Mesenchymal stem cell (in vitro differentiated cells and primary cell): ENCODE measurements around the gene LHX3.
A peak's percentile ranks its signal among the peaks of the same experiment; 100 is the strongest.

ENCODE experiments used
- DNase-seq: peaks from one replicate; pipeline ENCODE4 v3.0.0-alpha.2; 2013
- H2AFZ ChIP-seq: one replicate; pipeline ENCODE4 v1.6.1; 2013; ENCODE audit warnings: low read depth, mild to moderate bottlenecking, control low read depth, inconsistent platforms, low read length, moderate library complexity
- H2AK5ac ChIP-seq: 2 replicates; pipeline ENCODE4 v1.6.1; 2013; ENCODE audit warnings: low read length, moderate library complexity, mild to moderate bottlenecking, inconsistent platforms; ENCODE audit not compliant: severe bottlenecking
- H2BK120ac ChIP-seq: one replicate; pipeline ENCODE4 v1.6.1; 2013; ENCODE audit warnings: low read depth, mild to moderate bottlenecking, inconsistent platforms, low read length, moderate library complexity
- H2BK12ac ChIP-seq, 2 experiments: one replicate each; pipeline ENCODE4 v1.6.1; 2013; ENCODE audit warnings: inconsistent platforms in 2 of 2, low read length in 2 of 2, mild to moderate bottlenecking in 2 of 2, moderate library complexity in 2 of 2, control low read depth in 1 of 2
- H2BK15ac ChIP-seq: one replicate; pipeline ENCODE4 v1.6.1; 2013; ENCODE audit warnings: mild to moderate bottlenecking, low read depth, inconsistent platforms; ENCODE audit not compliant: poor library complexity, severe bottlenecking
- H2BK5ac ChIP-seq: 2 replicates; pipeline ENCODE4 v1.6.1; 2013; ENCODE audit warnings: low read depth, mild to moderate bottlenecking, low read length, control low read depth, inconsistent platforms; ENCODE audit not compliant: poor library complexity, severe bottlenecking
- H3K14ac ChIP-seq, 2 experiments: one replicate each; pipeline ENCODE4 v1.6.1; 2013; ENCODE audit warnings: inconsistent platforms in 2 of 2, low read length in 2 of 2, control low read depth in 1 of 2, mild to moderate bottlenecking in 1 of 2, moderate library complexity in 1 of 2
- H3K18ac ChIP-seq, 2 experiments: one replicate each; pipeline ENCODE4 v1.6.1; 2013; ENCODE audit warnings: inconsistent platforms in 2 of 2, low read length in 2 of 2, control low read depth in 1 of 2, low read depth in 1 of 2, mild to moderate bottlenecking in 1 of 2
- H3K23ac ChIP-seq, 2 experiments: one replicate each; pipeline ENCODE4 v1.6.1; 2013; ENCODE audit warnings: inconsistent platforms in 2 of 2, low read length in 2 of 2, mild to moderate bottlenecking in 2 of 2, moderate library complexity in 2 of 2, control low read depth in 1 of 2
- H3K27ac ChIP-seq: 2 replicates; pipeline ENCODE4 v1.5.1; 2013; ENCODE audit warnings: mild to moderate bottlenecking, moderate library complexity, low read length, control low read depth, inconsistent platforms; ENCODE audit not compliant: poor library complexity, severe bottlenecking
- H3K27me3 ChIP-seq, 2 experiments: 2 replicates each; pipeline versions ENCODE4 v1.6.1 to v1.7.0; 2013; ENCODE audit warnings: low read length in 2 of 2, mild to moderate bottlenecking in 2 of 2, moderate library complexity in 2 of 2, control low read depth in 1 of 2, inconsistent platforms in 1 of 2; ENCODE audit not compliant: control insufficient read depth in 1 of 2, insufficient read depth in 1 of 2
- H3K36me3 ChIP-seq, 2 experiments: 2 replicates each; pipeline versions ENCODE4 v1.6.1 to v1.7.0; 2013; ENCODE audit warnings: low read length in 2 of 2, control low read depth in 1 of 2, inconsistent platforms in 1 of 2, low read depth in 1 of 2, mild to moderate bottlenecking in 1 of 2; ENCODE audit not compliant: insufficient read depth in 2 of 2, control insufficient read depth in 1 of 2
- H3K4ac ChIP-seq, 2 experiments: one replicate each; pipeline ENCODE4 v1.6.1; 2013; ENCODE audit warnings: inconsistent platforms in 2 of 2, low read length in 2 of 2, mild to moderate bottlenecking in 2 of 2, moderate library complexity in 2 of 2, control low read depth in 1 of 2, low read depth in 1 of 2
- H3K4me1 ChIP-seq: 2 replicates; pipeline ENCODE4 v1.6.1; 2013; ENCODE audit warnings: low read depth, low read length, control low read depth; ENCODE audit not compliant: control insufficient read depth, insufficient read depth
- H3K4me2 ChIP-seq: 2 replicates; pipeline ENCODE4 v1.6.1; 2013; ENCODE audit warnings: low read length, mild to moderate bottlenecking, inconsistent platforms; ENCODE audit not compliant: poor library complexity, severe bottlenecking
- H3K4me3 ChIP-seq, 2 experiments: 2 replicates each; pipeline versions ENCODE4 v1.5.1 to v1.7.0; 2013; ENCODE audit warnings: low read length in 2 of 2, mild to moderate bottlenecking in 2 of 2, control low read depth in 1 of 2, low read depth in 1 of 2; ENCODE audit not compliant: insufficient read depth in 1 of 2
- H3K79me1 ChIP-seq: replicated peaks from 2 replicates; pipeline ENCODE4 v1.6.1; 2013; ENCODE audit warnings: mild to moderate bottlenecking, control low read depth, low read length, inconsistent platforms; ENCODE audit not compliant: poor library complexity, severe bottlenecking
- H3K9ac ChIP-seq: 2 replicates; pipeline ENCODE4 v1.7.0; 2013; ENCODE audit warnings: mild to moderate bottlenecking, low read length, moderate library complexity
- H3K9me3 ChIP-seq: 2 replicates; pipeline ENCODE4 v1.7.0; 2013; ENCODE audit warnings: mild to moderate bottlenecking, low read length; ENCODE audit not compliant: control insufficient read depth
- H4K8ac ChIP-seq: one replicate; pipeline ENCODE4 v1.6.1; 2013; ENCODE audit warnings: inconsistent platforms, mild to moderate bottlenecking, low read length, moderate library complexity
- H4K91ac ChIP-seq: one replicate; pipeline ENCODE4 v1.6.1; 2013; ENCODE audit warnings: mild to moderate bottlenecking, low read length, inconsistent platforms
- WGBS: methylation state at CpG from one replicate; pipeline ENCODE4 v1.1.7; 2013; ENCODE audit warnings: mixed read lengths; 5-methylcytosine and 5-hydroxymethylcytosine counted together

Gene LHX3

GRCh38 chr9:136155576-136155975 lies 49.4 kb downstream of the LHX3 start:
- Histone ChIP-seq H3K4me1 (peaks cover 8% of the 10 kb centered on the region), H3K27me3 (peaks cover 35 to 82% of the 10 kb centered on the region in 2 experiments), H2BK5ac (no peak overlapping the region), H3K36me3 (no peaks in the 10 kb centered on the region), H2BK120ac (no peak overlapping the region), H4K91ac (no peak overlapping the region), H2BK12ac (no peak overlapping the region), H2AK5ac (no peak overlapping the region), H3K9me3 (no peaks in the 10 kb centered on the region), H3K9ac (no peak overlapping the region), H3K23ac (no peak overlapping the region), H2AFZ (no peak overlapping the region), H3K14ac (no peak overlapping the region), H3K4me2 (no peak overlapping the region), H3K27ac (no peak overlapping the region), H3K4me3 (no peak overlapping the region), H3K4ac (no peak overlapping the region), H3K18ac (no peak overlapping the region), H3K79me1 (no peaks in the 10 kb centered on the region), H2BK15ac (no peak overlapping the region), H4K8ac (no peak overlapping the region)
- DNase-seq: no peak
- WGBS: 92% methylated on average over 17 of the region's 17 CpGs

GRCh38 chr9:136154943-136155342 lies 50.0 kb downstream of the LHX3 start:
- Histone ChIP-seq H3K36me3 (no peaks in the 10 kb centered on the region), H3K9ac (no peak overlapping the region), H4K8ac (no peak overlapping the region), H3K14ac (peak overlapping the region in 1 of 2 experiments; percentile 80), H2BK12ac (no peak overlapping the region), H2BK120ac (no peak overlapping the region), H3K9me3 (no peaks in the 10 kb centered on the region), H4K91ac (no peak overlapping the region), H3K79me1 (no peaks in the 10 kb centered on the region), H3K4me2 (no peak overlapping the region), H2BK5ac (no peak overlapping the region), H3K4me1 (peaks cover 2% of the 10 kb centered on the region), H3K23ac (no peak overlapping the region), H2AFZ (no peak overlapping the region), H3K27me3 (peaks cover 35 to 75% of the 10 kb centered on the region in 2 experiments), H3K18ac (no peak overlapping the region), H2AK5ac (no peak overlapping the region), H3K27ac (no peak overlapping the region), H3K4ac (no peak overlapping the region), H2BK15ac (no peak overlapping the region), H3K4me3 (no peak overlapping the region)
- WGBS: 92% methylated on average over 14 of the region's 14 CpGs
- no peak for DNase-seq

GRCh38 chr9:136153381-136154065 lies 51.4 kb downstream of the LHX3 start:
- Histone ChIP-seq H3K79me1 (no peaks in the 10 kb centered on the region), H3K27ac (no peak overlapping the region), H4K91ac (no peak overlapping the region), H3K27me3 (peaks cover 36 to 74% of the 10 kb centered on the region in 2 experiments), H3K36me3 (no peaks in the 10 kb centered on the region), H2BK5ac (no peak overlapping the region), H3K4me3 (no peak overlapping the region), H2BK12ac (no peak overlapping the region), H3K4ac (no peak overlapping the region), H2BK120ac (no peak overlapping the region), H3K9me3 (no peaks in the 10 kb centered on the region), H2AK5ac (no peak overlapping the region), H3K14ac (no peak overlapping the region), H4K8ac (no peak overlapping the region), H3K9ac (no peak overlapping the region), H2BK15ac (no peak overlapping the region), H3K4me2 (no peak overlapping the region), H3K18ac (no peak overlapping the region), H3K23ac (no peak overlapping the region), H3K4me1 (no peaks in the 10 kb centered on the region), H2AFZ (no peak overlapping the region)
- WGBS: 81% methylated on average over 24 of the region's 24 CpGs
- DNase-seq: no peak

- H4K8ac ChIP-seq: no peak overlapping the region
- H3K27ac ChIP-seq: no peak overlapping the region
- H3K4me3 ChIP-seq: no peak overlapping the region
- H3K4me1 ChIP-seq: no peaks in the 10 kb centered on the region
- H3K9me3 ChIP-seq: no peaks in the 10 kb centered on the region
- no peak overlapping the region for H2BK15ac ChIP-seq
- H3K79me1 ChIP-seq: no peaks in the 10 kb centered on the region
- H3K9ac ChIP-seq: no peak overlapping the region
- no peak overlapping the region for H3K14ac ChIP-seq
- no peak overlapping the region for H3K18ac ChIP-seq
- no peak overlapping the region for H2AK5ac ChIP-seq
- DNase-seq: no peak
- 91% methylated on average over 12 of the region's 12 CpGs for WGBS
- H2BK5ac ChIP-seq: no peak overlapping the region
- no peak overlapping the region for H3K4ac ChIP-seq
- H3K4me2 ChIP-seq: no peak overlapping the region
- no peak overlapping the region for H4K91ac ChIP-seq
- no peak overlapping the region for H2BK120ac ChIP-seq
- no peak overlapping the region for H2BK12ac ChIP-seq
- peak overlapping the region in 1 of 2 experiments; percentile 14 for H3K23ac ChIP-seq
- H2AFZ ChIP-seq: no peak overlapping the region
- H3K27me3 ChIP-seq: peaks cover 37 to 74% of the 10 kb centered on the region in 2 experiments
- no peaks in the 10 kb centered on the region for H3K36me3 ChIP-seq
Measured at GRCh38 chr9:136152931-136153330, 52.0 kb downstream of the LHX3 start.
